GM21515 (cell line): ENCODE results near the gene CHSY1.

Experiments
- ATAC-seq: cut with Tn5 transposase; IDR thresholded peaks from one replicate; pipeline ENCODE4 v1.9.1; 2021; ENCODE audit not compliant: unreplicated experiment

CHSY1 gene

GRCh38 chr15:101269479-101270223 is 17.8 kb upstream of the CHSY1 start:
- no peak for ATAC-seq

GRCh38 chr15:101267320-101268104 is 15.7 kb upstream of the CHSY1 start:
- no peak for ATAC-seq

GRCh38 chr15:101266787-101267186 is 14.9 kb upstream of the CHSY1 start:
- no peak for ATAC-seq

GRCh38 chr15:101266034-101266433 is 14.2 kb upstream of the CHSY1 start:
- ATAC-seq = no peak

GRCh38 chr15:101264911-101265641 is 13.2 kb upstream of the CHSY1 start:
- ATAC-seq = no peak

- no peak for ATAC-seq
Observed at GRCh38 chr15:101264011-101264410, 12.2 kb upstream of the CHSY1 start.

GRCh38 chr15:101262551-101262950 is 10.7 kb upstream of the CHSY1 start:
- no peak for ATAC-seq

GRCh38 chr15:101258238-101259144 is 6.6 kb upstream of the CHSY1 start:
- ATAC-seq = no peak

- ATAC-seq = no peak
Observed at GRCh38 chr15:101256757-101257156, 4.9 kb upstream of the CHSY1 start.

GRCh38 chr15:101255615-101256241 is 3.9 kb upstream of the CHSY1 start:
- ATAC-seq = no peak

- no peak for ATAC-seq
Observed at GRCh38 chr15:101255051-101255395, 3.2 kb upstream of the CHSY1 start.

- no peak for ATAC-seq
Observed at GRCh38 chr15:101254157-101255050, 2.6 kb upstream of the CHSY1 start.

GRCh38 chr15:101252836-101253235 is 988 bp upstream of the CHSY1 start:
- ATAC-seq = no peak

- peak; percentile 32 for ATAC-seq
Observed at GRCh38 chr15:101250873-101251829, 697 bp downstream of the CHSY1 start.

GRCh38 chr15:101250341-101250831 is 1.5 kb downstream of the CHSY1 start:
- no peak for ATAC-seq

GRCh38 chr15:101248274-101248673 is 3.6 kb downstream of the CHSY1 start:
- ATAC-seq = no peak

- ATAC-seq = no peak
Observed at GRCh38 chr15:101246824-101247745, 4.8 kb downstream of the CHSY1 start.
